Measurements from ENCODE around the gene CHRNB2. TPM values are rescaled to one million over a fixed set of nuclear protein-coding genes. Genes with fewer than 3 reads are reported as not detected.
A peak's percentile ranks its signal among the peaks of the same experiment; 100 is the strongest.

CHRNB2 gene
- total and polyA plus RNA-seq, 9 of the 15 experiments (the other 6 are each of a cell fraction or from before 2014, with no cell fraction given) = 0.01 TPM; not detected in 8

DNA sequence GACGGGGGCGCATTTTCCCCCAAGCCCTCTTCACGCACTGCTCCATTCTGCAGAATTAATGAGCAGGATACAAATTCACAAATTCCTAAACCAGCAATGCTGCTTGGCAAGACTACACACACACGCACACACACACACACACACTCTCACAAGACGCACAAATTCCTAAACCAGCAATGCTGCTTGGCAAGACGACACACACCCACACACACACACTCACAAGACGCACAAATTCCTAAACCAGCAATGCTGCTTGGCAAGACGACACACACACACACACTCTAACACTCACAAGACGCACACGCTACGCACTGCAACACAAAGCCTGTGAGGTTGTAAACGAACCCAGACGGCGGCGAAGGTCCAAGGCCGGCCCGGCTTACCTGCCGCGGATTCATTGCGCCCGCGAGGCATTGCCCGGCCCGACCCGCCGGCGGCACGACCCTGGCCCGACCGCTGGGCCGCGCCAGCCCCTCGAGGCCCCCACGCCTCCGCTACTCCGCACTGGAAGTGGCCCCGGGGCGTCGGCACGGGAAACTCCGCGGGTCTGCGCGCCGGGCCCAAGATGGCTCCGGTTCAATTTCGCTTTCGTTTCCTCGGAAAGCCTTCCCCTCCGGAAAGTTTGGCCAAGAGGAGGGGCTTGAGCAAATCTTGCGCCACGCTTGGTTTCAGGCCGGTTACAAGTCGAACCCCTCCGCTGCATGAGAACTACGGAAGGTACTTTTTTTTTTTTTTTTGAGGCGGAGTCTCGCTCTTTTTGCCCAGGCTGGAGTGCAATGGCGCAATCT is 40.2 kb downstream of the CHRNB2 start, which contains the start of gene ADAR (continued):
- no peak for TF ChIP-seq KAT2B (IDR thresholded peaks at IDR 0.05; ENCODE audit: low read depth, low read length)
- TF ChIP-seq, protein P1, sequence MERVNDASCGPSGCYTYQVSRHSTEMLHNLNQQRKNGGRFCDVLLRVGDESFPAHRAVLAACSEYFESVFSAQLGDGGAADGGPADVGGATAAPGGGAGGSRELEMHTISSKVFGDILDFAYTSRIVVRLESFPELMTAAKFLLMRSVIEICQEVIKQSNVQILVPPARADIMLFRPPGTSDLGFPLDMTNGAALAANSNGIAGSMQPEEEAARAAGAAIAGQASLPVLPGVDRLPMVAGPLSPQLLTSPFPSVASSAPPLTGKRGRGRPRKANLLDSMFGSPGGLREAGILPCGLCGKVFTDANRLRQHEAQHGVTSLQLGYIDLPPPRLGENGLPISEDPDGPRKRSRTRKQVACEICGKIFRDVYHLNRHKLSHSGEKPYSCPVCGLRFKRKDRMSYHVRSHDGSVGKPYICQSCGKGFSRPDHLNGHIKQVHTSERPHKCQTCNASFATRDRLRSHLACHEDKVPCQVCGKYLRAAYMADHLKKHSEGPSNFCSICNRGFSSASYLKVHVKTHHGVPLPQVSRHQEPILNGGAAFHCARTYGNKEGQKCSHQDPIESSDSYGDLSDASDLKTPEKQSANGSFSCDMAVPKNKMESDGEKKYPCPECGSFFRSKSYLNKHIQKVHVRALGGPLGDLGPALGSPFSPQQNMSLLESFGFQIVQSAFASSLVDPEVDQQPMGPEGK (CRISPR knock-in tag; IDR thresholded peaks at IDR 0.05; ENCODE audit: borderline replicate concordance) = no peak
- no peak for TF ChIP-seq NFATC3 (IDR thresholded peaks at IDR 0.05)
- no peak for TF ChIP-seq TAF9B (IDR thresholded peaks at IDR 0.05; ENCODE audit: partially characterized antibody)
- TF ChIP-seq ZNF830 (CRISPR knock-in tag; IDR thresholded peaks at IDR 0.05) = no peak
- peak; percentile 27; the same call in 1 of the 2 replicates for TF ChIP-seq ZC3H4 (CRISPR knock-in tag; IDR thresholded peaks at IDR 0.05; ENCODE audit: borderline replicate concordance)
- TF ChIP-seq GABPA (tag; conservative IDR thresholded peaks at IDR 0.05; ENCODE audit: low read depth) = peak; percentile 65
- TF ChIP-seq, protein P2, sequence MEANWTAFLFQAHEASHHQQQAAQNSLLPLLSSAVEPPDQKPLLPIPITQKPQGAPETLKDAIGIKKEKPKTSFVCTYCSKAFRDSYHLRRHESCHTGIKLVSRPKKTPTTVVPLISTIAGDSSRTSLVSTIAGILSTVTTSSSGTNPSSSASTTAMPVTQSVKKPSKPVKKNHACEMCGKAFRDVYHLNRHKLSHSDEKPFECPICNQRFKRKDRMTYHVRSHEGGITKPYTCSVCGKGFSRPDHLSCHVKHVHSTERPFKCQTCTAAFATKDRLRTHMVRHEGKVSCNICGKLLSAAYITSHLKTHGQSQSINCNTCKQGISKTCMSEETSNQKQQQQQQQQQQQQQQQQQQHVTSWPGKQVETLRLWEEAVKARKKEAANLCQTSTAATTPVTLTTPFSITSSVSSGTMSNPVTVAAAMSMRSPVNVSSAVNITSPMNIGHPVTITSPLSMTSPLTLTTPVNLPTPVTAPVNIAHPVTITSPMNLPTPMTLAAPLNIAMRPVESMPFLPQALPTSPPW (CRISPR knock-in tag; IDR thresholded peaks at IDR 0.05) = no peak
- peak; percentile 68 for TF ChIP-seq PCBP1 (IDR thresholded peaks at IDR 0.05; ENCODE audit: low read depth, low read length, poor library complexity, severe bottlenecking)
- no peak for TF ChIP-seq ZNF197 (CRISPR knock-in tag; IDR thresholded peaks at IDR 0.05; ENCODE audit: low read depth)
- no peak for TF ChIP-seq SRSF1 (IDR thresholded peaks at IDR 0.05; ENCODE audit: low read depth, low read length)
- TF ChIP-seq PRPF4 (IDR thresholded peaks at IDR 0.05; ENCODE audit: insufficient read depth, low read depth, low read length, poor library complexity, severe bottlenecking) = no peak
- TF ChIP-seq SIN3A (IDR thresholded peaks at IDR 0.05; ENCODE audit: borderline replicate concordance in 2 of 2, control insufficient read depth in 1 of 2, low read depth in 2 of 2, low read length in 2 of 2) = 0 out of 4 replicates have a peak, but pooled peaks of 1 of the 2 experiments have one; percentile 4
- no peak for TF ChIP-seq CBFA2T2 (conservative IDR thresholded peaks at IDR 0.05)
- TF ChIP-seq EGR1 (conservative IDR thresholded peaks at IDR 0.05) = peak; percentile 54
- no peak for TF ChIP-seq HMG20B (CRISPR knock-in tag; IDR thresholded peaks at IDR 0.05)
- no peak for TF ChIP-seq CREBBP (IDR thresholded peaks at IDR 0.05; ENCODE audit: low read depth, low read length)
